Cardiac fibroblast (primary cell): Measurements from ENCODE around the gene USP46.

Experiments
- DNase-seq, 2 donors: peaks; one replicate each; pipeline versions ENCODE4 v3.0.0 to v3.0.0-alpha.2; 2010; ENCODE audit warnings: low read depth in 2 of 2
- H3K4me3 ChIP-seq, 2 donors: replicated peaks in 1 of 2; 1 replicate in 1 of 2; 2 replicates in 1 of 2; pipeline ENCODE4 v1.5.1; 2011; ENCODE audit warnings: low read depth in 2 of 2, low read length in 2 of 2, mild to moderate bottlenecking in 2 of 2, moderate library complexity in 1 of 2
- CTCF ChIP-seq: IDR thresholded peaks from one replicate; pipeline ENCODE4 v1.5.1; 2011; ENCODE audit warnings: low read depth, mild to moderate bottlenecking, low read length, inconsistent platforms

Gene USP46

GRCh38 chr4:52640808-52641565 lies 18.1 kb downstream of the USP46 start:
- TF ChIP-seq CTCF = no peak
- no peak overlapping the region for H3K4me3 ChIP-seq
- peak; percentile 61 to 65 for DNase-seq

- DNase-seq = no peak
- H3K4me3 ChIP-seq = no peak overlapping the region
- no peak for TF ChIP-seq CTCF
These were observed 20.4 kb downstream of the USP46 start for GRCh38 chr4:52638717-52639116.

- no peak for TF ChIP-seq CTCF
- H3K4me3 ChIP-seq = no peak overlapping the region
- DNase-seq = no peak
These were observed 22.0 kb downstream of the USP46 start for GRCh38 chr4:52637116-52637515.

- TF ChIP-seq CTCF = no peak
- no peak for DNase-seq
- H3K4me3 ChIP-seq = no peak overlapping the region
These were observed 23.5 kb downstream of the USP46 start for GRCh38 chr4:52635560-52635959.

GRCh38 chr4:52635130-52635529 lies 24.0 kb downstream of the USP46 start:
- no peak for TF ChIP-seq CTCF
- DNase-seq = no peak
- no peak overlapping the region for H3K4me3 ChIP-seq

GRCh38 chr4:52633846-52634245 lies 25.3 kb downstream of the USP46 start:
- no peak overlapping the region for H3K4me3 ChIP-seq
- DNase-seq = no peak
- TF ChIP-seq CTCF = no peak

GRCh38 chr4:52628974-52629373 lies 30.1 kb downstream of the USP46 start:
- no peak for DNase-seq
- no peak overlapping the region for H3K4me3 ChIP-seq
- no peak for TF ChIP-seq CTCF
